GM18508 (cell line): Measurements from ENCODE around the gene IFNGR2.
"Not testable (repeated sequence)": the region's sequence is repeated elsewhere in the genome, so short reads cannot be mapped to it uniquely, and the experiment has no call there.

ENCODE experiments used
- ATAC-seq: cut with Tn5 transposase; IDR thresholded peaks from one replicate; pipeline ENCODE4 v1.9.1; 2021; ENCODE audit warnings: moderate number of reproducible peaks; ENCODE audit not compliant: insufficient read depth, unreplicated experiment

IFNGR2 gene

GRCh38 chr21:33433425-33434114 lies 30.4 kb downstream of the IFNGR2 start:
- ATAC-seq: no peak

- ATAC-seq: peak; percentile 83
Measured at GRCh38 chr21:33434770-33435360, 31.7 kb downstream of the IFNGR2 start.

GRCh38 chr21:33437140-33437539 lies 33.9 kb downstream of the IFNGR2 start:
- no peak for ATAC-seq

GRCh38 chr21:33441489-33442477 lies 38.6 kb downstream of the IFNGR2 start:
- no peak for ATAC-seq

- no peak for ATAC-seq
Measured at GRCh38 chr21:33443194-33443593, 40.0 kb downstream of the IFNGR2 start.

- ATAC-seq: no peak
Measured at GRCh38 chr21:33444499-33444898, 41.3 kb downstream of the IFNGR2 start.

- ATAC-seq: not testable (repeated sequence)
Measured at GRCh38 chr21:33446620-33447019, 43.4 kb downstream of the IFNGR2 start.

- ATAC-seq: no peak
Measured at GRCh38 chr21:33449616-33450015, 46.4 kb downstream of the IFNGR2 start.

GRCh38 chr21:33451634-33452071 lies 48.4 kb downstream of the IFNGR2 start:
- ATAC-seq: no peak

GRCh38 chr21:33452362-33452761 lies 49.1 kb downstream of the IFNGR2 start:
- ATAC-seq: no peak

GRCh38 chr21:33455686-33456446 lies 52.7 kb downstream of the IFNGR2 start:
- no peak for ATAC-seq

- no peak for ATAC-seq
Measured at GRCh38 chr21:33458861-33459260, 55.6 kb downstream of the IFNGR2 start.

- no peak for ATAC-seq
Measured at GRCh38 chr21:33461538-33462250, 58.5 kb downstream of the IFNGR2 start.

GRCh38 chr21:33469183-33469582 lies 66.0 kb downstream of the IFNGR2 start:
- ATAC-seq: not testable (repeated sequence)

- ATAC-seq: no peak
Measured at GRCh38 chr21:33470701-33471100, 67.5 kb downstream of the IFNGR2 start.

GRCh38 chr21:33473344-33473743 lies 70.1 kb downstream of the IFNGR2 start:
- no peak for ATAC-seq

GRCh38 chr21:33477066-33477465 lies 73.9 kb downstream of the IFNGR2 start:
- ATAC-seq: no peak

- ATAC-seq: no peak
Measured at GRCh38 chr21:33478182-33478581, 75.0 kb downstream of the IFNGR2 start.

GRCh38 chr21:33478935-33479678 lies 75.9 kb downstream of the IFNGR2 start:
- peak; percentile 13 for ATAC-seq
